Upper lobe of left lung (tissue), 6 donors: ENCODE results near the gene PTPRN2. TPM values are rescaled to one million over a fixed set of nuclear protein-coding genes. Genes with fewer than 3 reads are reported as not detected.

ENCODE experiments used
- ATAC-seq, 2 donors: fragments of 200-7000 bp; cut with Tn5 transposase; one replicate each; pipeline ENCODE4 v1.9.1; 2022; ENCODE audit warnings: mild to moderate bottlenecking in 2 of 2, moderate library complexity in 2 of 2; ENCODE audit not compliant: low FRiP score in 2 of 2
- DNase-seq, 2 donors: peaks; one replicate each; pipeline ENCODE4 v3.0.0-alpha.2; 2019 to 2020
- H3K27ac ChIP-seq, 4 donors: fragments of 200-600 bp; sonication (generic); one replicate each; pipeline ENCODE4 v1.5.1; 2016 to 2019
- H3K27me3 ChIP-seq, 4 donors: fragments of 200-600 bp; sonication (generic); one replicate each; pipeline ENCODE4 v1.5.1; 2017 to 2019
- H3K36me3 ChIP-seq, 4 donors: fragments of 200-600 bp; sonication (generic); one replicate each; pipeline ENCODE4 v1.5.1; 2016 to 2019
- H3K4me1 ChIP-seq, 4 donors: fragments of 200-600 bp; sonication (generic); one replicate each; pipeline ENCODE4 v1.5.1; 2018 to 2019
- H3K4me3 ChIP-seq, 4 donors: fragments of 200-600 bp; sonication (generic); one replicate each; pipeline ENCODE4 v1.5.1; 2017 to 2019; ENCODE audit warnings: mild to moderate bottlenecking in 2 of 4, moderate library complexity in 1 of 4
- H3K9me3 ChIP-seq, 4 donors: fragments of 200-600 bp; sonication (generic); one replicate each; pipeline ENCODE4 v1.5.1; 2018 to 2019
- EP300 ChIP-seq, 4 donors: sonication (generic); formaldehyde crosslinking; IDR thresholded peaks; one replicate each; pipeline ENCODE4 v1.5.1; 2017; ENCODE audit warnings: antibody characterized with exemption in 4 of 4, control low read depth in 2 of 4
- POLR2A ChIP-seq, 4 donors: fragments of 450-650 bp; IDR thresholded peaks; one replicate each; pipeline ENCODE4 v1.5.1; 2016 to 2017; ENCODE audit warnings: antibody characterized with exemption in 4 of 4, mild to moderate bottlenecking in 2 of 4
- POLR2AphosphoS5 ChIP-seq, 2 donors: sonication (generic); formaldehyde crosslinking; IDR thresholded peaks; one replicate each; pipeline ENCODE4 v1.5.1; 2017; ENCODE audit warnings: antibody characterized with exemption in 2 of 2
- WGBS, 2 donors: methylation state at CpG; one replicate each; pipeline ENCODE4 v1.1.5; 2017 to 2018; 5-methylcytosine and 5-hydroxymethylcytosine counted together
- total RNA-seq, 6 donors: library from RNA; depleted of rRNA in 4 of 6; stranded (reverse); fragments of >200 nt in 4 of 6; gene quantifications; one replicate each; pipeline versions ENCODE4 v1.1.0 to v1.2.1, GENCODE V29; 2016 to 2021
- TF ChIP-seq, protein P1 (sequence below), 6 experiments: fragments of 450-650 bp in 4 of 6; fragments of 200-600 bp in 2 of 6; sonication (generic) in 2 of 6; IDR thresholded peaks; one replicate each; pipeline ENCODE4 v1.5.1; 2016 to 2019; ENCODE audit warnings: antibody characterized with exemption in 6 of 6
- donor health status: DM: no; HTN: no; CAD: no; lungs with moderate emphysema.
- donor health status: DM: no; HTN: yes; CAD: no; lungs with severe emphysema.

Gene PTPRN2
- total RNA-seq, 6 donors from 2014 or later, result 3.3 to 7.9 (median 5.2) TPM

DNA sequence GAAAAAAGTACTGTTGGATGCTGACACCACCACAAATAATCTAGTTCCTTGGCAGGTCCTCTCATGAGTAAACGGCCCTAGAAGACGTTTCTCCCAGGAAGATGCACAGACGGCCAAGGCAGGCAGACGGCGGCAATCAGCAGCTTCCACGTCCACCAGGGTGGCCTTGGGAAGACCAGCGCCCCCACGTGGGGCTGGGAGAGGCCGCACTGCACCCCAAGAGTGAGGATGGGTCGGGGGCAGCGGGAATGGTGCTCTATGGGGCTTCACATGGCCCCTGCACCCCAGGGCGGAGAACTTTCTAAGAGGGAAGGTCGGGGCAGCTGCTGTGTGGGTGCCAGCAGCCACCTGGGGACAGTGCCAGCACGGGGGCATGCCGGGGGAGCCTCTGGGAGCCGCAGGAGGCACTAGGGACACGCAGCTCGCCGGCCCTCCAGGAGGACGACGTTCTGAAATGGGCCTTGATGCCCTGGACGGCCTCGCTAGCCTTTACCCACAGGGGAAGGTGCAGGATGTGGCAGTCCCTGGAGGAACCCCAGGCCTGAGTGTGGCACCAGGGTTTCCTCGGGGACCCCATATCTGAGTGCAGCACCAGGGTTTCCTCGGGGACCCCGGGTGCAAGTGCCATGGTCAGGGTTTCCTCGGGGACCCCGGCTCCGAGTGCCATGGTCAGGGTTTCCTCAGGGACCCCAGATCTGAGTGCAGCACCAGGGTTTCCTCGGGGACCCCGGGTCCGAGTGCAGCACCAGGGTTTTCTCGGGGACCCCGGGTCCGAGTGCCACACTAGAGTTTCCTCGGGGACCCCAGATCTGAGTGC lies 710.9 kb downstream of the PTPRN2 start:
- ATAC-seq (peak in 1 of 2 donors; percentile 41), DNase-seq (no peak)
- TF ChIP-seq EP300 (IDR thresholded peaks at IDR 0.05) (no peak), POLR2A (IDR thresholded peaks at IDR 0.05) (no peak), POLR2AphosphoS5 (IDR thresholded peaks at IDR 0.05) (no peak)
- TF ChIP-seq, protein P1, sequence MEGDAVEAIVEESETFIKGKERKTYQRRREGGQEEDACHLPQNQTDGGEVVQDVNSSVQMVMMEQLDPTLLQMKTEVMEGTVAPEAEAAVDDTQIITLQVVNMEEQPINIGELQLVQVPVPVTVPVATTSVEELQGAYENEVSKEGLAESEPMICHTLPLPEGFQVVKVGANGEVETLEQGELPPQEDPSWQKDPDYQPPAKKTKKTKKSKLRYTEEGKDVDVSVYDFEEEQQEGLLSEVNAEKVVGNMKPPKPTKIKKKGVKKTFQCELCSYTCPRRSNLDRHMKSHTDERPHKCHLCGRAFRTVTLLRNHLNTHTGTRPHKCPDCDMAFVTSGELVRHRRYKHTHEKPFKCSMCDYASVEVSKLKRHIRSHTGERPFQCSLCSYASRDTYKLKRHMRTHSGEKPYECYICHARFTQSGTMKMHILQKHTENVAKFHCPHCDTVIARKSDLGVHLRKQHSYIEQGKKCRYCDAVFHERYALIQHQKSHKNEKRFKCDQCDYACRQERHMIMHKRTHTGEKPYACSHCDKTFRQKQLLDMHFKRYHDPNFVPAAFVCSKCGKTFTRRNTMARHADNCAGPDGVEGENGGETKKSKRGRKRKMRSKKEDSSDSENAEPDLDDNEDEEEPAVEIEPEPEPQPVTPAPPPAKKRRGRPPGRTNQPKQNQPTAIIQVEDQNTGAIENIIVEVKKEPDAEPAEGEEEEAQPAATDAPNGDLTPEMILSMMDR (IDR thresholded peaks at IDR 0.05), result no peak
- H3K27ac ChIP-seq, result no peak overlapping the region
- H3K9me3 ChIP-seq, result no peaks in the 10 kb centered on the region
- H3K4me1 ChIP-seq, result peaks cover 0 to 8% (median 5%) of the 10 kb centered on the region in 4 donors
- 72 to 85% methylated on average over 11 to 29 of the region's 36 CpGs for WGBS, 2 donors
- H3K27me3 ChIP-seq, result no peaks in the 10 kb centered on the region
- H3K36me3 ChIP-seq, result no peaks in the 10 kb centered on the region
- no peak overlapping the region for H3K4me3 ChIP-seq

DNA sequence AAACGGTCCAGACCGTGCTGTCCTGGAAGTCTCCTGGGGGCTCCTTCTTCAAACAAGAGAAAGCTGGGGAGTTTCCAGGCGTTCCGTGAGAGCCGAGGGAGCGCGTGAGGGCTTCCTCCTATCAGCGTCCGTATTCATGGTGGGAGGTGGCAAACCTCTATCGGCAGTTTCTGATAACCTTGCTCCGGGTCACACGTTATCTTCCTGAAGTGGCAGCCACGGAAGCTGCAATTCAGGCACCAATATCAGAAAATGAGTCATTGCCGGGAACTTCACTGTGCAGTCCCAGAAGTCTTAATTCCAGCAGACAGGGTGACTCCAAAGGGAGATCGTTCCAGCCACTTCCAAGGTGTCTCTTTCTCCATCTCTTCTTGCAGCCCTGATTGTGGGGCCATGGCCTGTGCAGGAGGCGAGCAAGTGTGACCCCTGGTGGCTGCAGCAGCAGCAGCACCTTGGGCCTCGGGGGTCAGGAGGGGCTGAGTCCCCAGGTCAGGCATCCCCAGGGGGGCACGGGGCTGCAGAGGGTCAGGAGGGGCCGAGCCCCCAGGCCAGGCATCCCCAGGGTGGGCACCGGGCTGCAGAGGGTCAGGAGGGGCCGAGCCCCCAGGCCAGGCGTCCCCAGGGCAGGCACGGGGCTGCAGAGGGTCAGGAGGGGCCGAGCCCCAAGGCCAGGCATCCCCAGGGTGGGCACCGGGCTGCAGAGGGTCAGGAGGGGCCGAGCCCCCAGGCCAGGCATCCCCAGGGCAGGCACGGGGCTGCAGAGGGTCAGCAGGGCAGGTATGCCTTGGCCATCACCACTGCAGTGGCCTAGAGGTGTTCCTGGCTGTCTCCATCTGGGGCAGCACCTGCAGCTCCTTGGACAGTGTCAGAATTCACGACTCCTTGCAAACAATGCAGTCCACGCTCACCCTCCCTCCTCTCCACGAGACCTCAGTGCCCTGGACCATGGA lies 712.1 kb downstream of the PTPRN2 start:
- TF ChIP-seq, protein P1 (IDR thresholded peaks at IDR 0.05), result peak; percentile 19 to 61 (median 43)
- no peak for TF ChIP-seq POLR2A (IDR thresholded peaks at IDR 0.05)
- TF ChIP-seq POLR2AphosphoS5 (IDR thresholded peaks at IDR 0.05), result no peak
- TF ChIP-seq EP300 (IDR thresholded peaks at IDR 0.05), result no peak
- H3K9me3 ChIP-seq, result no peaks in the 10 kb centered on the region
- no peaks in the 10 kb centered on the region for H3K36me3 ChIP-seq
- no peak overlapping the region for H3K4me3 ChIP-seq
- ATAC-seq (peak in 1 of 2 donors; percentile 78), DNase-seq (no peak)
- H3K27ac ChIP-seq, result no peak overlapping the region
- no peaks in the 10 kb centered on the region for H3K27me3 ChIP-seq
- 39% methylated on average over 29 of the region's 30 CpGs; no CpG with 5 or more reads in 1 of the 2 donors for WGBS, 2 donors
- H3K4me1 ChIP-seq, result peaks cover 0 to 8% (median 5%) of the 10 kb centered on the region in 4 donors

DNA sequence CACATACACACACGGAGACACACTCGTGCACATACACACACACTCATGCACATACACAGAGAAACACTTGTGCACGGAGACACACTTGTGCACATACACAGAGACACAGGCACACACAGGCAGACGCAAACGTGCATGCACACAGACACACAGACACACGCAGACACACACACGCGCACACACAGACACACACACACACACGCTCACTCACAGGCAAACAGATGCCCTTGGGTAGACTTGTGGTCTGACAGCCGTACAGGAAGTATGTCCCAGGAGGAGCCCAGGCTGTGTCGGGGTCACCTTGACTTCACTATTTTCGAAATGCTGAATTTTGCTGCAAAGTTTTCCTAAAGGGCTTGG lies 712.8 kb downstream of the PTPRN2 start:
- peaks cover 0 to 8% (median 5%) of the 10 kb centered on the region in 4 donors for H3K4me1 ChIP-seq
- ATAC-seq, result peak in 1 of 2 donors; percentile 4
- no peaks in the 10 kb centered on the region for H3K27me3 ChIP-seq
- no peak overlapping the region for H3K4me3 ChIP-seq
- TF ChIP-seq POLR2AphosphoS5 (IDR thresholded peaks at IDR 0.05) (no peak), EP300 (IDR thresholded peaks at IDR 0.05) (no peak), POLR2A (IDR thresholded peaks at IDR 0.05) (no peak)
- no peak for DNase-seq
- no peak overlapping the region for H3K27ac ChIP-seq
- H3K36me3 ChIP-seq, result no peaks in the 10 kb centered on the region
- WGBS, 2 donors, result 64 to 68% methylated on average over 11 to 12 of the region's 12 CpGs
- H3K9me3 ChIP-seq, result no peaks in the 10 kb centered on the region

DNA sequence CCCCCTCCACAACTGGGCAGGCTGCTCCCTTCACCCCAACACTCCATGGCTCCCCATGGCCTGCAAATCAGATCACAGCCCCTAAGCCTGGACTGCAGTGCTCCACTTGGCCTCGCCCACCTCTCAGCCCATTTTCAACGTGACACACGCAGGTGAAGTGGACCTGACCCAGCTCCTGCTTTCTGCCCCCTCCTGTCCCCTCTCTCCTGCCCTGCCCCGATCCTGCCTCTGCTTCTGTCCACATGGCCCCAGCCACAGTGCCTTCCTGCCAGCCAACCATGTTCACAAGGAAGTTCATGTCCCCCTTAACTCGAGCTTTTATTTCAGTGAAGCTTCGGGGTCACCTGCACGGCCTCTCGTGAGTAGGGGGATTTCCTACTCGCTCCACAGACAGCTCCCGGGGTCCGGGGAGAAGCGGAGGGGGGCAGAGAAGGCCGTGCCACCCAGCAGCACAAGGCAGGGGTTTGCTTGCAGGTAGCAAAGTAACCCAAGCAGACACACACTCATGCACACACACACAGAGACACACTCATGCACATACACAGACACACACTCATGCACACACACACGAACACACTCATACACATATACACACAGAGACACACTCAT lies 713.3 kb downstream of the PTPRN2 start:
- H3K27me3 ChIP-seq, result no peaks in the 10 kb centered on the region
- peaks cover 0 to 8% (median 5%) of the 10 kb centered on the region in 4 donors for H3K4me1 ChIP-seq
- TF ChIP-seq POLR2A (IDR thresholded peaks at IDR 0.05) (no peak), POLR2AphosphoS5 (IDR thresholded peaks at IDR 0.05) (no peak), EP300 (IDR thresholded peaks at IDR 0.05) (no peak)
- TF ChIP-seq, protein P1 (IDR thresholded peaks at IDR 0.05), result no peak
- ATAC-seq (no peak), DNase-seq (no peak)
- H3K4me3 ChIP-seq, result no peak overlapping the region
- H3K9me3 ChIP-seq, result no peaks in the 10 kb centered on the region
- H3K27ac ChIP-seq, result no peak overlapping the region
- 68 to 81% methylated on average over 13 to 14 of the region's 14 CpGs for WGBS, 2 donors
- H3K36me3 ChIP-seq, result no peaks in the 10 kb centered on the region
